Left forelimb (tissue), 1 donor: ENCODE data around the gene IGFBP2.

Experiments used
- DNase-seq: peaks from one replicate; pipeline ENCODE4 v3.0.0-alpha.2; 2018; ENCODE audit warnings: low spot score

IGFBP2 gene

DNA sequence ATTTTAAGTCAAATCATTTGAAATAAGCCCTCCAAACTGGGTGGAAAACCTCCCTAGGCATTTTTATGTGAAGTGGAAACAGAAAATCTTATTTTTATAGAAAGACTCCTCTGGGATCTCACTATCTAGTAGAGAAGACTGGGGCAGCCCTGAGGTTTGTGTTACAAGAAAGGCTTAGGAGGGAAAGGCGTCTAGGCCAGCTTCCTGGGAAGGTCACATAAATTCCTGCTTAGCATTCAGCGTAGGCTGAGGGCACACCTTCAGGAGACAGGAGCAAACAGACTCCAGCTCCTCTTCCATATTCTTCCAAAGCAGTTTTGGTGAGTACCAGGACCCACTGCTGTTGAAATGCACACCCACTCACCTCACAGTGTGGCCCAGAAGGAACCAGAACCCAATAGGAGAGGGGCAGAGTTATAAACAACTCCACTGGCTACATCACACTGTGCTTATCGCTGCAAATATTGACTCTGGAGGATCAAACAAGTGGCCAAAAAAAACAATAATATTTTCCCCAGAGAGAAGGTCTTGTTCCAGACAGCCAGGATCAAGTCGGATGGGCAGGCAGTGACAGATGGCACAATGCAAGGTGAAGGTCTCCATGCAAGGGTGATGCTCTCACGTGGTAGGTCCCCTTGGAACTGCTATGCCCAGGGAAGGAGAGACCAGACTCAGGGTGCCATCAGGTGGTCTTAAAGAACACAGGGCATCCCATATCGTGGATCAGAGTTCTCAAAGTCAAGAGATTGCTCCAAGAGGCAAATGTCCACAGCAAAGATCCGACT is 17.7 kb upstream of the IGFBP2 start:
- DNase-seq: no peak

DNA sequence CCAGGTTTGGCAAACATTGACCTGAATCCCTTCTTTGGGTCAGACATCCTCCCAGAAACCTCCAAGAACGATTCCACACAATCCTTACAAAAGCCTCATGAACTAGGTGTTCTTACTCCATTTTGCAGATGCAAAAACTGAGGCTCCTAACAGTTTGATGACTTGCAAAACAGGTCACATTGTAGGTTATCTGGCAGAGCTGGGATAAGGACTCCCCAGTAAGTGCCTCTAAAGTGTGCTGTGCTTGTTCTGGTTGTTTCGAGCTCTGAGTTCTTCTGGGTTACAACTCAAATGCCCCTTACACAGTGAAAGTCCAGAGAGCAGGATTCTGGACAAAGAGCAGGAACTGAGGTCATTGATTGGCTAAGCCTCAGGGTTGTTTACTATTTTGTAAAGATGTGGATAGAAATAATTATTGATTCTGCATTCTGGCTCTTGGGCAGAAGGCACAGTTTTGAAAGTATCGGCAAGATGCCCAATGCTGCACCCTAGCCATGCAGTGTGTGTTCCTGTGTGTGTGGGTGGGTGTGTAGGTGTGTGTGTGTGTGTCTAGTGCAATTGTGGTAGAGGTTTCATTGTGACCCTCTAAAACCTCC is 17.0 kb upstream of the IGFBP2 start:
- no peak for DNase-seq

DNA sequence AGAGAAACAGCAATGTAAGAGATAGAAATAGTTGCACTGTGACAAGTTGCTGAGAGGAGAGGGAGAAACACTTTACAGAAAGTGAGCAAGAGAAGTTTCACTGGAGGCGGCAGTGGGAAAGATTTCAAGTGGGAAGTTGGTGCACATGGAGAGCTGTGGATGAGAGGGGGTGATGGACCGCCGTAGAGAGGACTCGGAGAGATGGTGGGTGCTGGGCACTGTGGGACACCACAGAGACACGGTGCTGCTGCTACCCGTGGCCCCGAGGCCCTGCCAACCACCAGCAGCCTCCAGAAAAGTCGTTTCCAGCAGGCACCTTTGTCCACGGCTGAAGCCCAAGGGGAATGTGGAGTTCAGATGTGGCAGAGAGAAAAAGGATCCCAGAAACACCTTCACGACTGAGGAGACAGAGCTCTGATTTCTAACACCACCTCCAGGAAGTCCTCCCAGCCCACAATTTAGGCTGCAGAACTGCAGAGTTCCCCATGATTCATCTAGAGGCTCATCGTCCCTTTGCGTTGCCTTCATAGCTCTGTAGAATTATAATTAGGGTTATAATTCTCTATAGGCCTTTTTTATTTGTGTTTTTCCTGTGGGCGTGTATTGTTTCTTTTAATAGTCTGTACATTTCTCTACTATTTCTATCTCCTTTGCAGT is 15.9 kb upstream of the IGFBP2 start:
- DNase-seq: no peak

DNA sequence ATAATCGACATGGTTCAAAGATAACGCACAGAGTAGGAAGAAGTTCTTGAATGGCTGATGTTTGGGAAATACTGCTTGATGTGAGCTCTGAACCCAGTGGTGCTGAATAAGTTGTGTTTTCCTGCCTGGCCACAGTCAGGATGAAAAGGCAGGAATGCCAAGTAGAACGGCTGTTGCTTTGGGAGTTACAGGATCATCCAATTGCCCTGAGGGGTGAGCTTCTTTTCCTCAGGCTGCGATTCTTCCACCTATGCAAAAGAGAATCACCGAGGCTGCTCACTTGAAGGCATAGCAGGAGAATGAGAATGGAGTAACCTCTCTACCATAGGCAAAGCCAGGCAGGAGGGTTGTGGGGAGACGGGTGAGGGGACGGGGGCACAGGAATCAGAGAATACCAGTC is 14.4 kb upstream of the IGFBP2 start:
- no peak for DNase-seq

DNA sequence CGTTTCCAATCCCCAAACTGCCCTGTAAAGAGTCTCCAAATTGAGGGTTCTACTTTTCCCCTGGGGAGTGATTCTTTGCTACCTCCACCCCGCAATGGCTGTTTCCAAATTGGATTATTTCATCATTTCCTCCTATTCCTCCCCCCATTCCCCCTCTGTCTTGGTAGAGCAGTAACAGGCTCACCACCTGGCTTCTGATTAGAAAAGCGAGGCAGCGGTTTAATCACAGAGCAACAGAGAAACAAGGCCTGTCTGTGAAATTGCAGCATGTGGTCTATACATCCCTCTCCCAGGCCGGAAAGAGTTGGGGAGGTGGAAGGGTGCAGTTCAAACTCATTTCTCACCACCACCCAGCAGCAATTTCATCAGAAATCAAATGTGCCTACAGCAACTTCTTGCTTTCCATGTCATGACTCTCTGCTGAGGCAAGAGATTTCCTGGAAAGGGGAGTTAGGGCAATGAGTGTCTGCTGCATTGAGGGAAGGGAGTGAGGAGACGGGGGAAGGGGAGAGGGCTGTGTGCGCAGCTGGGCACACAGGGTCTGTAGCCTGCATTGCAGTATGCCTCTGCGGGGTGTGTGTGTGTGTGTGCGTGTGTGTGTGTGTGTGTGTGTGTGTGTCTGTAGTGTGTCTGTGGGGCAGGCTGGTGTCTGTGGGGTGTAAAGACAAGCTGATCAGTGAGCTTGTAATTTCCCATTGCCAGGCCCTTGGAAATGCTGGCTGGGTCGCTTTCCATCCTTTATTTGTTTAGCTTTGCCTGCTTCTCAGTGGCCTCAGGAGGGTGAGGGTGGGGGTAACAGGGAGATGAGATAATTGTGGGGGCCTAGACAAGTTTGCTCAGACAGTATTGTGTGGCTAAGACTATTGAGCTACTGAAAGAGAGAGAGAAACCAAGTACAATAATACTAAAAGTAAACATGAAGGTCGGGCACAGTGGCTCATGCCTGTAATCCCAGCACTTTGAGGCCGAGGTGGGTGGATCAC is 13.5 kb upstream of the IGFBP2 start:
- DNase-seq: no peak

DNA sequence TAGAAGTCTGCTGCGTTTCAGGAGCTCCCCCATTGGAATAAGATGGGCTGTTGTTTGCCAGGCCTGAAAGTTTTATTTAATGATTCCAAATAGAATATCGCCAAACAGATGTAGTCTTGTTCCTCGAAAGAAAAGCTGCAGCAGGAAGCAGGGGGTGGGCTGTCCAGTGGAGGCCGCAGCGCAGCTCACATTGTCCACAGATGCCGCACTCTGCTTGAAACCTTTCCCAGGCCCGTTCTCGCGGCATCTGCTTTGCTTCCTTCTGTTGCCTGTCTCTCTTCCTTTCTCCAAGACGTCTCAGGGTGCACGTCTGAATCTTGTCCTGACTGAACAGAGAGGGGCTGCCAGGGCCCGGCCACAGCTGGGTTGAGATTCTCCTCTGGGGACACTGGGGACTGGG is 12.4 kb upstream of the IGFBP2 start:
- DNase-seq: peak; percentile 82

DNA sequence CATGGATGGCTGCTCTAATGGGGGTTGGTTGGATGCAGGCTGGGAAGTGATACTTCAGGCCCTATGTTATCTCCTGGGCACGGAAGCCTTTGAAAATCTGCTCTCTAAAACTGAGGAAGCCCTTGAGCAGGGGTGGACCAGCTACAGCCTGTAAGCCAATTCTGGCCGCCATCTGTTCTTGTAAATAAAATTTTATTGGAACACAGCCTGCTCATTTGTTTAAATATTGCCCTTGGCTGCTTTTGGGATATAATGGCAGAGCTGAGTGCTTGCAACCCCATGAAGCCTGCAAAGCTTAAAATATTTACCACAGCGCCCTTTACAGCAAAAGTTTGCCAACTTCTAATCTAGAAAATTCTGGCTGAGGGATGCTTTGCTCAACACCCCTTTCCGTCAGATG is 11.9 kb upstream of the IGFBP2 start:
- no peak for DNase-seq

DNA sequence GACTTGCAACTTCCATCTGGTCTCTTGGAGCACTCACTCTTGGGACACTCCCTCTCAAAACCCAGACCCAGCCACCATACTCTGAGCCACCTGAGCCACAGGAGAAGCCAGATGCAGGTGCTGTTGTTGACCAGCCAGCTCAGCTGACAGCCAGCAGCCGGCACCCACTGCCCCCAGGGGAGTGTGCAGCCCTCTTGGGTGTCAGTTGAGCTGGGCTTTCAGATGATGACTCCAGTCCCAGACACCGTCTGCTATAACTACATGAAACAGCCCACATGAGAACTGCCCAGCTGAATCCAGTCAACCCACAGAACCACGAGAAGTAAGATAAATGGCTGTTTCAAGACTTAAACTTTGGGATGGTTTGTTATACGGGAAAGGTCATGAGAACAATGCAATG is 10.7 kb upstream of the IGFBP2 start:
- no peak for DNase-seq

DNA sequence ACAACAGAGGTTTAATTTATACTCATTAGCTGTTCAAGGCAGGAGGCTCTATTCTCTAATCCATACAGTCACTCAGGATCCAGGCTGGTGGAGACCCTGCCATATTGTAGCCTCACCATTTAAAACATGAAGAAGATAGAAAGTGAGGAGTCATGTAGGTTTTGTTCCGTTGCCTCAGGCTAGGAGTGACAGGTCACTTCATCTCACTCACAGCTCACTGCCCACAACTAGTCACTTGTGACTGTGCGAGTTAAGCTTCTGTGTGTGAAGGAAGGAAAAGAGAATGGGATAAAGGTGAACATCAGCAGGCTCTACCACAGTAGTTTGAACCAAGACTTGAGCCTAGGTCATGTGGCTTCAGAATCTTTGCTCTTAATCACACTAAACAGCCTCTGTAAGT is 9.0 kb upstream of the IGFBP2 start:
- no peak for DNase-seq

DNA sequence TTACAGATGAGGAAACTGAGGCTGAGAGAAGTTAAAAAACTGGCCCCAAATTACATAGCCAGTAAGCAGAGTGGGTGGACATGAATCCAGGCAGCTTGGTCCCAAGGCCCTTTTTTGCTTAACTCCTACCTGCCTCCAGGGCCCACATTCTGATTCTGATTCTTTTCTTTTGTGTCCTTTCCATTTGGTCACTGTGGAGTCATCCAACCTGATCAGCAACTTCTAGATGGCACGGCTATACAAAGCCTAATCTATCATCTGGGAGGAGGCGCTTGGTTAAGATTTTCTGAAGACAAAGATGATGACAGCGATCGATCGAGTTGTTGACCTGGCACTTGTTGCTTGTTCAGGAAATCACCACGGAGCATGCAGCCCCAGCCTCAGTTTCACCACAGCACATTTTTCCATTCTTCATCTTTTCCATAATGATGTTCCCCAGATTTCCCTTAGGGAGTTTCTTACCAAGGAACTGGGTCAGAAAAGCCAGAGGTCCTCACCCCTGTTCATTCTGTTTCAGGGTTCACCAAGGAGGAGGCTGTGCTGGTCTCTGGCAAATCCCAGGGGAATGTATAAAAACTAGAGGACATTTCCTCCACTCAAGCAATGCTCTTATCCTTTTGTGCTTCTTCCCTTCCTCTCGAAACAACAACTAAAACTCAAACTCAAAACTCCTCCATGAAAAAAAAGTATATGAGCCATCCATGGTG is 6.9 kb upstream of the IGFBP2 start:
- DNase-seq: no peak

DNA sequence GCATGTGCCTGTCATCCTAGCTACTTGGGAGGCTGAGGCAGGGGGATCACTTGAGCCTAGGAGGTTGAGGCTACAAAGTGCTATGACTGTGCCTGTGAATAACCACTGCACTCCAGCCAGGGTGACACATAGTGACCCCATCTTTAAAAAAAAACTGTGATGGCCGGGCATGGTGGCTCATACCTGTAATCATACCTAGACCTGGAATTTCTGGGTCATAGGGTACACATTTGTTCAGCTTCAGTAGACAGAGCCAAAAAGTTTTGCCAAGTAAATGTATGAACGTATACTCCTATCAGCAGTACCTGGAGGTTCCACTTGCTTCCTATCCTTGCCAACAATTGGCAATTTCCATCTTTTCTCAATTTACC is 6.4 kb upstream of the IGFBP2 start:
- no peak for DNase-seq

DNA sequence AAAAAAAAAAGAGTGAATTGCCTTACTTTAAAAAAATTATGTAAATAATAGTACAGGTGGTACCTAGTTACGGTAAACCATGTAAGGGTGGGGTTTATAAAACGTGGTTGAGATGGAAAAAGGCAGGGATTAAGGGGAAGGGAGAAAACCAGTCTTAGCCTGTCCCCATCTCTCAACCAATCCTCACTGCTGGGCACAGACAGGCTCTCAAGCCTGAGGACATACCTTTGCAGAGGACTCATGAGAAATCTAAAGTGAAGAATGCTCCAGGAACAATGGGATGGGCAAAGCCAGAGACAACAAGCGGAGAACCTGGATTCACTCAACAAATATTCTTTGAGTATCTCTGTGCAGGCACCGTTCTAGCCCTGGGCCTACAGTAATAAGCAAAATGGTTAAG is 3.4 kb upstream of the IGFBP2 start:
- DNase-seq: no peak

DNA sequence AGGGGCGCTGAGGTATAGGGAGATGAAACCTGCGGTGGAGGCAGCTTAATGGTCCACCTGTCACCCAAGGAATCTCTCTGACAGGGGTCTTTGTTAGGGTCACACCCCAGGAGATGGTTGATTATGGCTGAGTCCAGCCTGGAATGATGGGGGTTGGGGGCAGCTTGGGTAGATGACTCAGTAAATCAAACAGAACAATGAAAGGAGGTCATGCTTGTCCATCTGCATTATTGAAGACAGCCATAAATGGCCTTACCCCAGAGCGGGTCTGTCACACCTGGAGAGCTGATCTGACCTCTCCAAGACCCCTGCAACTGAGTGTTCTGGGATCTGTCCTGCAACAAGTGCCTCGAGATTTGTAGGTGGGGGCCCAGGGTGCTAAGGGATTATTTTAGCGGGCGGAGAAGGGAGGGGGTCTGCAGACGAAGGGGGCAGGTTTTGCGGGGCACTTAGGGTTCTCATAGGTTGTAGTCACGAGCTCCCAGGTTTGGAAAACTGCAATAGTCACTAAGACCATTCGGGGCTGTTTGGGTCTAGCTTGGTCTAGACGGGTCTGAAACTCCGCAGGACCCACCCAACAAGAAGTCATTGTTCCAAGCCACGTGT is 771 bp upstream of the IGFBP2 start:
- DNase-seq: no peak

DNA sequence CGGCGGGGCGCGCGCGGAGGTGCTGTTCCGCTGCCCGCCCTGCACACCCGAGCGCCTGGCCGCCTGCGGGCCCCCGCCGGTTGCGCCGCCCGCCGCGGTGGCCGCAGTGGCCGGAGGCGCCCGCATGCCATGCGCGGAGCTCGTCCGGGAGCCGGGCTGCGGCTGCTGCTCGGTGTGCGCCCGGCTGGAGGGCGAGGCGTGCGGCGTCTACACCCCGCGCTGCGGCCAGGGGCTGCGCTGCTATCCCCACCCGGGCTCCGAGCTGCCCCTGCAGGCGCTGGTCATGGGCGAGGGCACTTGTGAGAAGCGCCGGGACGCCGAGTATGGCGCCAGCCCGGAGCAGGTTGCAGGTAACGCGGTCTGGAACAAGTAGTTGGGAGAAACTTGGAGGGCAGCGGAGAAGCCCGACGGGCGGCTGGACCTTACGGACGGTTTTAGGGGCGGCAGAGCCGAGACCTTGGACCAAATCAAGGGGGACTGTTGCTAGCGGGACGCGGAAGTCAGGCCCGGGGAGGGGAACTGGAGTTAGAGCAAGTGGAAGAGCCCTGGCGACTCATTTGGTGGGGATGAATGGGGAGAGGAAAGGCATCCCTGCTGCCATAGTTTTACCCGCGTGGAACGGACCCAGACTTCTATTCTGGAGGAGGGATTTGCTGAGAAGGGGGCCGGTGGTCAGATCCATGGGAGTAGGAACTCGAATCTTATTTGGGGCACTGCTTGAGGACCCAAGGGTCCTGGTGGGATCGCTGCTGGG is 573 bp downstream of the IGFBP2 start:
- peak; percentile 76 for DNase-seq

DNA sequence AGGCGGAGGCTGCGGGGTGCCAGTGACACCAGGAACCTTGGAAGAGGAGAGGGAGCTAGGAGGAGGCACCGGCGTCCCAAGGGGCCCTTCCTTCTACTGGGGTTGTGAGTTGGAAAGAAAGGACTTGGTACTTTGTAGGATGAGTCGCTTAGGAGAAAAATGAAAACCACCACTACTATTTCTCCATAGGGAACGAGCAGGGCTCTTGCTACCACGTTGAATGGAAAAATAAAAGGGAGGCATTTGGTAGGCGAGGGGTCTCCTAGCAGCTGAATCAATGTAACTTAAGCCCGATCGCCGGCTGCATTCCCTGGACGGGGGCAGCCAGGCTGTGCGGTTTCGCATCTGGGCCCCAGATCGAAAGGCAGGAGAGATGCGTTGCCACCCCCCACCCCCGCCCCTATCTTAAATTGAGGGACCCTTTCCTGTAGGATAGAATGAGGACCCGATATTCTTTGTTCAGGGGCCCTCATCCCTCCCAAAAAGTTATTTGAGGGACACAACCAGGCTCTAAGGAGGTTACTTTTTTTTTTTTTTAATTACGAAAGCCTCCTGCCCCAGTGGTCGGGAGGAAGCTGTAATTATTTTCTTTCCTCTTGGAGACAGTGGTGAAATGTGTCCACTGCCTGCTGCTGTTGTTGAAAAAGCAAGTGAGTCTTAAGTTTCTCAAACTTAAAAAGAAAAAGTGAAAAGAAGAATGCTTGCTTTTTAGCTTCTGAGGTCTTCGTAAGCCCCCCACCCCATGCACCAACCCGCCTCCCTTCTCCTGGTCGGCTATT is 1.3 kb downstream of the IGFBP2 start:
- no peak for DNase-seq

DNA sequence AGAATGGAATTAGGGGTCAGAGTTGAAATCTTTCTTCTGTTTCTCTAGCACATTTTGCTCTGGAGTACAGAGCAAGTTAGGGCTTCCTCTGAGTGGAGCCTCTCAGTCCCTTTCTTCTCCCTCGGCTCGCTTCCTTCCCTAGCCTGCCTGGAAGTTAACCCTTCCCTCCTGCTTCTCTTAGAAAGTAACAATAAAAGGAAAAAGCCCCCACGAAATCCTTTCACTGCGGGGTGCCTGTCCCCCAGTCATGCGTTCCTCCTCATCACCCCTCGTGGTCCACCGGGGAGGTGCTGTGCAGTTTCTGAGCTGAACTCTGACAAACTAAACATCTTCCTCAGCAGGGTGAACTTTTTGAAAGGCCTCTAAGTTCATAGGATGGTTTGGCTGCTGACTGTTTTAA is 2.0 kb downstream of the IGFBP2 start:
- no peak for DNase-seq

DNA sequence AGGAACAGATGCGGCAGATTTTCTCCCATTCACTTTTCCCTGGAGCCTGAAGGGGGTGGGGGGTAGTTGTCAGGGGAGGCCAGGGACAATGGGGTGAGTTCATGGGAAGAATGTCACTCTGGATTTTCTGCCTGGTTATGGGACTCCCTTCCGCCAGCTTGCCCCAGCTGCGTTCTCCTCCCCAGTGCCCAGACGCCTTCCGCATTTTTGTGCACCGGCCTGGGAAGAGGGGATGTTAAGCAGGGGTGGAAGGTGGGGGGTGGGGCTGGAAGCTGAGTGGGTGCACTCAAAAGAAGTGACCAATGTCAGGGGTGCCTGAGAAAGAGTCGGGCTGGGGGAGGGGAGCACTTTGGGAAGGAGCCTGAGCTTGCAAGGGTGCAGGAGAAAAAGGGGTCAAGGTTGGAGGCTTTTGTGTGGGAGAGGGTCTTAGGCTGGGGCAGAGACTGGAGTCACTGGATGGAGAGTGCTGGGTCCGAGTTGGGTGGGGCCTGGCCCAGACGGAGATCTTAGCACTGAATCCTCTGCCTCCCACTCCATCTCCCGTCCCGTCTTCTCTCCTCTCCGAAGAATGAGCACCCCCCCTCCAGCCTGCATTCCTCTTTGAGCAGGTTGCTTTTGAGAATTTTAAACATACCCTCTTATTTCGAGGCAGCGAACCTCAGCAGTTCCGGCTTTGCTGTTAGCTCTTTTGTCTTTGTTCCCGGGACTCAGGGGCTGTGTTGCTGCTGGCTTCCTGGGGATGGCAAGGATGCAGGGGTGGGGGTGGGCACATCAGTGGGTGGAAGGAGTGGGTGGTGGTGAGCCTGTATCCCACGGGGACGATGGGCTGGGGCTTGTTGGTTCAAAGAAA is 2.7 kb downstream of the IGFBP2 start:
- no peak for DNase-seq

DNA sequence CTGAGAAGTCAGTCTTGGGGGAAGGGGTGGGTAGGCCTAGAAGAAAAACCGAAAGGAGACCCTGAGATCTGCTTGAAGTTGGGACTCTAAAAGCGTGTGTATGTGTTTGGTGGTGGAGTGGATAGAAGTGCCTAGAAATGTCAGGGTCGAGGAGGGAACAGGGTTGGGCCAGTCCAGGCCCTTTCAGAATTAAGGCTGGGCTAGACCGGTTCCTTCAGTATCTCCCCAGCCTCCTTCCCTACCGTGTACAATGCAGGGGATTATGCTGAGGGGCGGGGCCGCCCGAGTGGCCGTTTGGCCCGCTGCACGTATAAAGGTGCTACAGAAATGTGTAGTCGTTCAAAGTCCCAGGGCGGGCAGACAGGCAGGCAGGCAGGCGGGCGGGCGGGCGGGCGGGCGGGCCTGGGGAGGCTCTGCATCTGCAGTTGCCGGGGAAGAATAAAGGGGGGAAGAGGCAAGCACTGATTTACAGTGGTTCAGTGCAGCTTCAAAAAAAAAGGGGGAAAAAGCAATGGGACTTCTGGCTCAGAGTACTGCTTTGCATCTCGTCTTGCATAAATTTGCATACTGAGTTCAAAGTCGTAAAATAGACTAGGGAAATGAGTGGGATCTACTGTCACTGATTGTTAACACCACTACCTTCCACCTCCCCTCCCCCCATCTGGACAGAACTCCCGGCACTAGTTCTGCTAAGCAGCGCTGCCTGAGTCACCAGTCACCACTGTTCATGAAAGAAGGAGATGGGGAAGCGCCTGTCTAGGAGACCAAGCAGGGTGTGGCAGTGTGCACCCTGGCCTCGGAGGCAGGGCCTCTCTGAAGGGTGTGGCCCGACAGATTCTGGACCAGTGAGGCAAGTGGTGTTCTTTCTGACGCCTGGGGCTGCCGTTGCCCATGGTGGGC is 3.6 kb downstream of the IGFBP2 start:
- no peak for DNase-seq
